SK-N-SH treated with all-trans-retinoic acid at 6 μM for 48 hours (cell line): Measurements from ENCODE around the gene ATP11A.

Experiments
- ATAC-seq: fragments of 200-7000 bp; cut with Tn5 transposase; 3 replicates; pipeline ENCODE4 v1.9.1; 2020; ENCODE audit warnings: mild to moderate bottlenecking, moderate library complexity
- ARNTL ChIP-seq: fragments of 450-650 bp; formaldehyde crosslinking; IDR thresholded peaks from 2 replicates; pipeline ENCODE4 v1.5.0; 2020; ENCODE audit warnings: low read depth, mild to moderate bottlenecking, moderate library complexity, borderline replicate concordance
- BACH2 ChIP-seq: fragments of 250-450 bp; sonication (Bioruptor Pico); IDR thresholded peaks from 2 replicates; pipeline ENCODE4 v1.9.0; 2021; ENCODE audit warnings: mild to moderate bottlenecking, borderline replicate concordance
- CREB5 ChIP-seq: fragments of 250-450 bp; sonication (Bioruptor Pico); IDR thresholded peaks from 2 replicates; pipeline ENCODE4 v1.5.1; 2020; ENCODE audit warnings: low read depth, mild to moderate bottlenecking, moderate library complexity
- ESRRG ChIP-seq: fragments of 250-450 bp; sonication (Bioruptor Pico); IDR thresholded peaks from 2 replicates; pipeline ENCODE4 v1.6.1; 2021; ENCODE audit warnings: mild to moderate bottlenecking
- GLIS3 ChIP-seq: fragments of 250-450 bp; sonication (Bioruptor Pico); IDR thresholded peaks from 2 replicates; pipeline ENCODE4 v1.5.0; 2020; ENCODE audit warnings: mild to moderate bottlenecking, moderate library complexity
- OSR1 ChIP-seq: fragments of 250-450 bp; sonication (Bioruptor Pico); IDR thresholded peaks from 2 replicates; pipeline ENCODE4 v1.8.0; 2022; ENCODE audit warnings: moderate library complexity, mild to moderate bottlenecking, inconsistent platforms
- PPARA ChIP-seq: fragments of 250-450 bp; sonication (Bioruptor Pico); IDR thresholded peaks from 2 replicates; pipeline ENCODE4 v1.5.0; 2020; ENCODE audit warnings: mild to moderate bottlenecking, borderline replicate concordance
- RARB ChIP-seq: fragments of 250-450 bp; sonication (Bioruptor Pico); IDR thresholded peaks from 2 replicates; pipeline ENCODE4 v1.8.0; 2021; ENCODE audit warnings: mild to moderate bottlenecking, moderate library complexity
- SNAI2 ChIP-seq: fragments of 250-450 bp; sonication (Bioruptor Pico); IDR thresholded peaks from 2 replicates; pipeline ENCODE4 v1.5.0; 2020; ENCODE audit warnings: mild to moderate bottlenecking, moderate library complexity
- TOX ChIP-seq: fragments of 250-450 bp; sonication (Bioruptor Pico); IDR thresholded peaks from 2 replicates; pipeline ENCODE4 v1.8.0; 2021; ENCODE audit warnings: mild to moderate bottlenecking, moderate library complexity, borderline replicate concordance
- TSHZ2 ChIP-seq: fragments of 250-450 bp; sonication (Bioruptor Pico); IDR thresholded peaks from 2 replicates; pipeline ENCODE4 v1.5.0; 2020; ENCODE audit warnings: mild to moderate bottlenecking, moderate library complexity
- ZC3H10 ChIP-seq: fragments of 250-450 bp; sonication (Bioruptor Pico); IDR thresholded peaks from 2 replicates; pipeline ENCODE4 v1.5.1; 2021; ENCODE audit warnings: mild to moderate bottlenecking, moderate library complexity
- ZFP3 ChIP-seq: fragments of 250-450 bp; sonication (Bioruptor Pico); IDR thresholded peaks from 2 replicates; pipeline ENCODE4 v1.5.0; 2020; ENCODE audit warnings: mild to moderate bottlenecking, moderate library complexity
- ZFP30 ChIP-seq: fragments of 450-650 bp; formaldehyde crosslinking; IDR thresholded peaks from 2 replicates; pipeline ENCODE4 v1.5.0; 2022; ENCODE audit warnings: mild to moderate bottlenecking, moderate library complexity
- ZNF70 ChIP-seq: fragments of 450-650 bp; formaldehyde crosslinking; IDR thresholded peaks from 2 replicates; pipeline ENCODE4 v1.5.0; 2020; ENCODE audit warnings: mild to moderate bottlenecking, moderate library complexity
- ZNF8 ChIP-seq: fragments of 450-650 bp; formaldehyde crosslinking; IDR thresholded peaks from 2 replicates; pipeline ENCODE4 v1.5.0; 2020; ENCODE audit warnings: mild to moderate bottlenecking, moderate library complexity
- TF ChIP-seq, protein P1 (sequence below): fragments of 250-450 bp; sonication (Bioruptor Pico); IDR thresholded peaks from 2 replicates; pipeline ENCODE4 v1.5.1; 2021; ENCODE audit warnings: mild to moderate bottlenecking, moderate library complexity
- TF ChIP-seq, protein P2 (sequence below): fragments of 250-450 bp; sonication (Bioruptor Pico); IDR thresholded peaks from 2 replicates; pipeline ENCODE4 v1.8.0; 2021; ENCODE audit warnings: low read depth, mild to moderate bottlenecking, moderate library complexity, borderline replicate concordance

The ATP11A gene

GRCh38 chr13:112826565-112826964 is 136.7 kb downstream of the ATP11A start:
- ATAC-seq, result no peak
- no peak for TF ChIP-seq ARNTL (CRISPR knock-in tag)
- TF ChIP-seq ESRRG (CRISPR knock-in tag), result no peak
- no peak for TF ChIP-seq OSR1 (CRISPR knock-in tag)
- TF ChIP-seq ZNF70 (CRISPR knock-in tag), result no peak
- TF ChIP-seq TSHZ2 (CRISPR knock-in tag), result no peak

GRCh38 chr13:112828082-112828699 is 138.4 kb downstream of the ATP11A start:
- no peak for ATAC-seq
- TF ChIP-seq GLIS3 (CRISPR knock-in tag) (no peak), ZNF8 (no peak), ZFP30 (CRISPR knock-in tag) (no peak), ZC3H10 (CRISPR knock-in tag) (no peak), ARNTL (CRISPR knock-in tag) (no peak), TOX (no peak), ESRRG (CRISPR knock-in tag) (no peak)
- TF ChIP-seq, protein P1, sequence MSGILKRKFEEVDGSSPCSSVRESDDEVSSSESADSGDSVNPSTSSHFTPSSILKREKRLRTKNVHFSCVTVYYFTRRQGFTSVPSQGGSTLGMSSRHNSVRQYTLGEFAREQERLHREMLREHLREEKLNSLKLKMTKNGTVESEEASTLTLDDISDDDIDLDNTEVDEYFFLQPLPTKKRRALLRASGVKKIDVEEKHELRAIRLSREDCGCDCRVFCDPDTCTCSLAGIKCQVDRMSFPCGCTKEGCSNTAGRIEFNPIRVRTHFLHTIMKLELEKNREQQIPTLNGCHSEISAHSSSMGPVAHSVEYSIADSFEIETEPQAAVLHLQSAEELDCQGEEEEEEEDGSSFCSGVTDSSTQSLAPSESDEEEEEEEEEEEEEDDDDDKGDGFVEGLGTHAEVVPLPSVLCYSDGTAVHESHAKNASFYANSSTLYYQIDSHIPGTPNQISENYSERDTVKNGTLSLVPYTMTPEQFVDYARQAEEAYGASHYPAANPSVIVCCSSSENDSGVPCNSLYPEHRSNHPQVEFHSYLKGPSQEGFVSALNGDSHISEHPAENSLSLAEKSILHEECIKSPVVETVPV, result no peak

- TF ChIP-seq ESRRG (CRISPR knock-in tag) (no peak), RARB (CRISPR knock-in tag) (no peak), SNAI2 (CRISPR knock-in tag) (no peak), ZFP30 (CRISPR knock-in tag) (no peak), CREB5 (CRISPR knock-in tag) (no peak), ZNF8 (no peak), BACH2 (CRISPR knock-in tag) (no peak), TOX (no peak), OSR1 (CRISPR knock-in tag) (no peak), GLIS3 (CRISPR knock-in tag) (no peak), PPARA (CRISPR knock-in tag) (no peak), ZFP3 (CRISPR knock-in tag) (no peak), ZNF70 (CRISPR knock-in tag) (no peak)
- TF ChIP-seq, protein P2, sequence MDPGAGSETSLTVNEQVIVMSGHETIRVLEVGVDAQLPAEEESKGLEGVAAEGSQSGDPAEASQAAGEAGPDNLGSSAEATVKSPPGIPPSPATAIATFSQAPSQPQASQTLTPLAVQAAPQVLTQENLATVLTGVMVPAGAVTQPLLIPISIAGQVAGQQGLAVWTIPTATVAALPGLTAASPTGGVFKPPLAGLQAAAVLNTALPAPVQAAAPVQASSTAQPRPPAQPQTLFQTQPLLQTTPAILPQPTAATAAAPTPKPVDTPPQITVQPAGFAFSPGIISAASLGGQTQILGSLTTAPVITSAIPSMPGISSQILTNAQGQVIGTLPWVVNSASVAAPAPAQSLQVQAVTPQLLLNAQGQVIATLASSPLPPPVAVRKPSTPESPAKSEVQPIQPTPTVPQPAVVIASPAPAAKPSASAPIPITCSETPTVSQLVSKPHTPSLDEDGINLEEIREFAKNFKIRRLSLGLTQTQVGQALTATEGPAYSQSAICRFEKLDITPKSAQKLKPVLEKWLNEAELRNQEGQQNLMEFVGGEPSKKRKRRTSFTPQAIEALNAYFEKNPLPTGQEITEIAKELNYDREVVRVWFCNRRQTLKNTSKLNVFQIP, result no peak
- TF ChIP-seq, protein P1, result no peak
- TF ChIP-seq, all 23 proteins: peak for 0
- no peak for ATAC-seq
These were observed 138.9 kb downstream of the ATP11A start for GRCh38 chr13:112828756-112829155.

- TF ChIP-seq ARNTL (CRISPR knock-in tag) (no peak), PPARA (CRISPR knock-in tag) (no peak), BACH2 (CRISPR knock-in tag) (no peak)
- no peak for ATAC-seq
These were observed 141.4 kb downstream of the ATP11A start for GRCh38 chr13:112831196-112831595.
